NB4 (cell line): ENCODE results near the gene SRRM1.

Experiments
- MYC ChIP-seq: IDR thresholded peaks from 2 replicates; pipeline ENCODE4 v1.6.1; 2011; ENCODE audit warnings: low read depth, low read length
- POLR2A ChIP-seq: IDR thresholded peaks from 2 replicates; pipeline ENCODE4 v1.6.1; 2011; ENCODE audit warnings: mild to moderate bottlenecking; ENCODE audit not compliant: insufficient read length; ENCODE audit errors: extremely low read depth
- TF ChIP-seq, protein P1 (sequence below): IDR thresholded peaks from one replicate; pipeline ENCODE4 v1.5.1; 2012; ENCODE audit warnings: low read depth, low read length
- TF ChIP-seq, protein P2 (sequence below): IDR thresholded peaks from 2 replicates; pipeline ENCODE4 v1.6.1; 2011; ENCODE audit warnings: low read depth, low read length

DNA sequence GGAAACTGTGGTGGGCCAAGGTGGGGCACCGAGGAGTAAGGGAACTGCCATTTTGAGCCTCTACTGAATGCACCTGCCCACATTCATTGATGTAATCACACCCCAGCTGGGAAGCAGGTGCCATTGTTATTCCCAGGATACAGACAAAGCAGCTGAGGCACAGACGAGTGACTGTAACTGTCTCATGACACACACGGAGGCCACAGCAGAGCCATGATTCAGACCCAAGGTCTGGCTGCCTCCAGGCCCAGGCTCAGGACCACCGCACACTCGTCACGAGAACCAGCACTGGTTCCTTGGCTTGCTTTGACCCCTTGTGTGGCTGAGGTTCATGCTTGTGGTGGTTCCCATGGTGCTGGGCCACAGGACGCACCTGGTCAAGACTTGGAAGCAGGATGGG is 56.5 kb downstream of the SRRM1 start:
- TF ChIP-seq, protein P1, sequence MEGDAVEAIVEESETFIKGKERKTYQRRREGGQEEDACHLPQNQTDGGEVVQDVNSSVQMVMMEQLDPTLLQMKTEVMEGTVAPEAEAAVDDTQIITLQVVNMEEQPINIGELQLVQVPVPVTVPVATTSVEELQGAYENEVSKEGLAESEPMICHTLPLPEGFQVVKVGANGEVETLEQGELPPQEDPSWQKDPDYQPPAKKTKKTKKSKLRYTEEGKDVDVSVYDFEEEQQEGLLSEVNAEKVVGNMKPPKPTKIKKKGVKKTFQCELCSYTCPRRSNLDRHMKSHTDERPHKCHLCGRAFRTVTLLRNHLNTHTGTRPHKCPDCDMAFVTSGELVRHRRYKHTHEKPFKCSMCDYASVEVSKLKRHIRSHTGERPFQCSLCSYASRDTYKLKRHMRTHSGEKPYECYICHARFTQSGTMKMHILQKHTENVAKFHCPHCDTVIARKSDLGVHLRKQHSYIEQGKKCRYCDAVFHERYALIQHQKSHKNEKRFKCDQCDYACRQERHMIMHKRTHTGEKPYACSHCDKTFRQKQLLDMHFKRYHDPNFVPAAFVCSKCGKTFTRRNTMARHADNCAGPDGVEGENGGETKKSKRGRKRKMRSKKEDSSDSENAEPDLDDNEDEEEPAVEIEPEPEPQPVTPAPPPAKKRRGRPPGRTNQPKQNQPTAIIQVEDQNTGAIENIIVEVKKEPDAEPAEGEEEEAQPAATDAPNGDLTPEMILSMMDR, result no peak
- TF ChIP-seq POLR2A, result no peak
- TF ChIP-seq MYC, result no peak
- TF ChIP-seq, protein P2, sequence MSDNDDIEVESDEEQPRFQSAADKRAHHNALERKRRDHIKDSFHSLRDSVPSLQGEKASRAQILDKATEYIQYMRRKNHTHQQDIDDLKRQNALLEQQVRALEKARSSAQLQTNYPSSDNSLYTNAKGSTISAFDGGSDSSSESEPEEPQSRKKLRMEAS, result no peak
